ENCODE measurements around the gene ARHGAP9.
"Not testable (repeated sequence)": the region's sequence is repeated elsewhere in the genome, so short reads cannot be mapped to it uniquely, and the experiment has no call there.

Gene ARHGAP9

DNA sequence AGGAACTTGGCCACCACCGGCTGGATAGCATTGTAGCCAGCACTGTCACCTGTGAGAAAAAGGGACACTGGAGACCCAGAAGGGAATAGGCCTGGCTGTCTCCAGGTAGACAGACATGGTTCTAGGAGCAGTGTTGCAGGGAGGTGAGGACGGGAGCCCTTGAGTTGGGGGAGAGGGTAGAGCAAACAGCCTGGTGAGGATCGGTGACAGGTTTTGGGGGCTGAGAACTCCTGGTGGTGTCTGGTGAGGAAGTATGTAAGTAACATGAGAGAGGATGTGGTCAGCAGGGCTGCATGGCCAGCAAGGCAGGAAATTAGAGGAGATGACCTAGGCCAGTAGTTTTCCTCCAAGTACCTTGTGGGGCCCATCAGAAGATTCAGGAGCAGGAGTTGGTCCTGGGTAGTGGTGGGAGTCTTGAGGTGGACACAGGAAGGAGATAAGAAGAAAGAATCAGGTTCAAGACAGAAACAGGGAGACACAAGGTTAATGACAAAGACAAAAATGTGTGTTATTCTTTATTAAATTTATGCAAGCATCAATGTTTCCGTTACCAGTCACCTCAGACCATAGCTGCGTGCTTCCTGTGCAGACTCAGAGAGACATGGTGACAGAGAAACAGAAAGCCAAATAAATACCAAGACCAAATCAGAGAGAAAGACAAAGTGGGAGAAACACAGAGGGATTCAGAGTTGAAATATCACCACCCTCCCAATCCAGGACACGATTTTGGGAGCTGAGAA, at the start of gene ARHGAP9:
ARHGAP9 (minus strand) TSS at position 491 of the 740 bp plus-strand sequence; CDS start at position 31, 460 bp downstream.
- DNase-seq: peak; percentile 43

DNA sequence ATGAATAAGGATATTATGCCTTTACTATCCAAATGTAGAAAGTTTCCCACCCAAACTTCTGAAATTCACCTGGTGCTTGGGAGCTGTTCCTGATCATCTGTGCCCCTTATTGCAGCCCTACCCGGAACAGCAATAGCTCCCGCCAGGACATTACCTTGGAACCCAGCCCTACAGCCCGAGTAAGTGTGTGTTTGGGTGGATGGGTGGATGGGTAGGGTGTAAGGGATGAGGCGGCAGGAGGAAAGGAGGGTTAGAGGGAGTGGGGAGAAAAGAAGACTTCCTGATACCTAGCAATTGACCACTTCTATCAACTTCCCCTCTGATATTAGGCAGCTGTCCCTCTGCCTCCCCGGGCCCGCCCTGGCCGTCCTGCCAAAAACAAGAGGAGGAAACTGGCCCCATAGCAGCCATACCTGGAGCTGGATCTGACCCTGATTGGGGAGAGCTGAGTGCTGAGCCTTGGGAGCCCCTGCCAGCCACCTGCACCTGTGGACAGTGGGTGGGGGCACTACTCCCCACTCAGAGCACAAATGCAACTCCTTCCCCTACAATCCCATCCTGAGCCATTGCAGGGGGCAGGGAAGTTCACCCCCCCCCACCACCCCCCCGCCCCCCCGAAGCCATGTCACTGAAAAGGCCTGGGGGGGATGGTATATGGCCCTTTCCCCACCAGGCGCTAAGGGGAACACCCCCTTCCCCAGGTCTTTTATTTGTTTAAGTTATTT, 49.3 kb upstream of the ARHGAP9 start:
- no peak for DNase-seq

DNA sequence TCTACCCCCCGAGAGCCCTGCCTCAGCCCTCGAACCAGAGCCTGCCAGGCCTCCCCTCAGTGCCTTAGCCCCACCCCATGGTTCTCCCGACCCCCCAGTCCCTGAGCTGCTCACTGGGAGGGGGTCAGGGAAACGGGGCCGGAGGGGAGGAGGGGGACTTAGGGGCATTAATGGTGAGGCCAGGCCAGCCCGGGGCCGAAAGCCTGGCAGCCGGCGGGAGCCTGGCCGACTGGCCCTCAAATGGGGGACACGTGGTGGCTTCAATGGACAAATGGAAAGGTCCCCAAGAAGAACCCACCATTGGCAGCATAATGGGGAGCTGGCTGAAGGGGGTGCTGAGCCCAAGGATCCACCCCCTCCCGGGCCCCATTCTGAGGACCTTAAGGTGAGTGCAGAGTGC, 48.5 kb upstream of the ARHGAP9 start:
- DNase-seq: no peak

DNA sequence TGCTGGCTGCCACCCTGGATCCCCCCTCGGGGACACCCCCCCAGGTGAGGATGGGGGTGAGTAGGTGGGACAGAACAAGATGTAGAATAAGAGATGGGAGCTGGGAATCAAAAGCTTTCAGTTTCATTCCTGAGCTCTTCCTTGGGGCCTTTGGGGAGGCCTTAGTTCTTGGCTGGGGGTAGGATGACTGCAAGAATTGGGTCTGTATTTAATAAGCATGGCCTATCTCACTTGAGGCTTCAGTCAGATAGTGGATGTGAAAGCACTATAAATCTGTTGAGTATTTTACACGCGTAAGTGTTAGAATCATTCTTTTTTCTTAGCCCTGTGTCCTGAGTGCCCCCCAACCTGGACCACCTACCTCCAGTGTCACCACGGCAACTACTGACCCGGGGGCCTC, 47.5 kb upstream of the ARHGAP9 start:
- no peak for DNase-seq

DNA sequence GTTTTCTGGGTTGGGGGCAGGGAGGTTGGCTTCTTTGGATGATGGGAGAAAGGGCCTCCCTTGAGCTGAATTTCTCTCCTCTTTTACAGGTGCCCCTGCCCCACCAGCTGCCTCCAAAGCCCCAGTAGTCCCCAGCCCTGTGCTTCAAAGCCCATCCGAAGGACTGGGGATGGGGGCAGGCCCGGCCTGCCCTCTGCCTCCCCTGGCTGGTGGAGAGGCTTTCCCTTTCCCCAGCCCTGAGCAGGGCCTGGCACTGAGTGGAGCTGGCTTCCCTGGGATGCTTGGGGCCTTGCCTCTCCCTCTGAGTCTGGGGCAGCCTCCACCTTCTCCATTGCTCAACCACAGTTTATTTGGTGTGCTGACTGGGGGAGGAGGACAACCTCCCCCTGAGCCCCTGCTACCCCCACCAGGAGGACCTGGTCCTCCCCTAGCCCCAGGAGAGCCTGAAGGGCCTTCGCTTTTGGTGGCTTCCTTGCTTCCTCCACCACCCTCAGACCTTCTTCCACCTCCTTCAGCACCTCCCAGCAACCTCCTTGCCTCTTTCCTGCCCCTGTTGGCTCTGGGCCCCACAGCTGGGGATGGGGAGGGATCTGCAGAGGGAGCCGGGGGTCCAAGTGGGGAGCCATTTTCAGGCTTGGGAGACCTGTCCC, 46.9 kb upstream of the ARHGAP9 start:
- no peak for DNase-seq

DNA sequence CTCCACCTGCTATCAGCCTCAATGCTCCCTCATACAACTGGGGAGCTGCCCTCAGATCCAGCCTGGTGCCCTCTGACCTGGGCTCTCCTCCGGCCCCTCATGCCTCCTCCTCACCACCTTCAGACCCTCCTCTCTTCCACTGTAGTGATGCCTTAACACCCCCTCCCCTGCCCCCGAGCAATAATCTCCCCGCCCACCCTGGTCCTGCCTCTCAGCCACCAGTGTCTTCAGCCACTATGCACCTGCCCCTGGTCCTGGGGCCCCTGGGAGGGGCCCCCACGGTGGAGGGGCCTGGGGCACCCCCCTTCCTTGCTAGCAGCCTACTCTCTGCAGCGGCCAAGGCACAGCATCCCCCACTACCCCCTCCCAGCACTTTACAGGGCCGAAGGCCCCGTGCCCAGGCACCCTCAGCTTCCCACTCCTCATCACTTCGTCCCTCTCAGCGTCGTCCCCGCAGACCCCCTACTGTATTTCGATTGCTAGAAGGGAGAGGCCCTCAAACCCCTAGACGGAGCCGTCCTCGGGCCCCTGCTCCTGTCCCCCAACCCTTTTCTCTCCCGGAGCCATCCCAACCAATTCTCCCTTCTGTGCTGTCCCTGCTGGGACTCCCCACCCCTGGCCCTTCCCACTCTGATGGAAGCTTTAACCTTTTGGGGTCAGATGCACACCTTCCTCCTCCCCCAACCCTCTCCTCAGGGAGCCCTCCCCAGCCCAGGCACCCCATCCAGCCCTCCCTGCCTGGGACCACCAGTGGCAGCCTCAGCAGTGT, 46.1 kb upstream of the ARHGAP9 start:
- no peak for DNase-seq

DNA sequence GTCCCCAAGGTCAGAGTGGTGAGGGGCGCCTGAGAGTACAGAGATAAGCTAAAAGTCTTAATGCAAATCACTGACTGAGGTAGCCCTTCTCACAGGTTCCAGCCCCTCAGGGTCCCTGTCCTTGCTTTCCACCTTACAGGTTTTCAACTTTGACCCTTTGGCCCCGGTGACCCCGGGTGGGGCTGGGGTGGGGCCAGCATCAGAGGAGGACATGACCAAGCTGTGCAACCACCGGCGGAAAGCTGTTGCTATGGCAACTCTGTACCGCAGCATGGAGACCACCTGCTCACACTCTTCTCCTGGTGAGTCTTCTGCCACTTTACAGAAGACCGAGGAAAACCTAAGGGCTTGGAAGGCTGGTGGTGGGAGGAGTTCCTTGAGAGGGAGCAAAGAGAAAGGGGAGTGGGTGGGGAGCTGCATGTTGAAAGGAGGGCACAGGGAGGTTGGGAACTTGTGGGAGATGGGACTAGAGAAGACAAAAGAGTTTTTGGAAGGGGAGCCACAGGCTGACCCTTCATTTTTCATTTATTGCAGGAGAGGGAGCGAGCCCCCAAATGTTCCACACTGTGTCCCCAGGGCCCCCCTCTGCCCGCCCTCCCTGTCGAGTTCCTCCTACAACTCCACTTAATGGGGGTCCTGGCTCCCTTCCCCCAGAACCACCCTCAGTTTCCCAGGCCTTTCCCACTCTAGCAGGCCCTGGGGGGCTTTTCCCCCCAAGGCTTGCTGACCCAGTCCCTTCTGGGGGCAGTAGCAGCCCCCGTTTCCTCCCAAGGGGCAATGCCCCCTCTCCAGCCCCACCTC, 45.3 kb upstream of the ARHGAP9 start:
- DNase-seq: no peak

DNA sequence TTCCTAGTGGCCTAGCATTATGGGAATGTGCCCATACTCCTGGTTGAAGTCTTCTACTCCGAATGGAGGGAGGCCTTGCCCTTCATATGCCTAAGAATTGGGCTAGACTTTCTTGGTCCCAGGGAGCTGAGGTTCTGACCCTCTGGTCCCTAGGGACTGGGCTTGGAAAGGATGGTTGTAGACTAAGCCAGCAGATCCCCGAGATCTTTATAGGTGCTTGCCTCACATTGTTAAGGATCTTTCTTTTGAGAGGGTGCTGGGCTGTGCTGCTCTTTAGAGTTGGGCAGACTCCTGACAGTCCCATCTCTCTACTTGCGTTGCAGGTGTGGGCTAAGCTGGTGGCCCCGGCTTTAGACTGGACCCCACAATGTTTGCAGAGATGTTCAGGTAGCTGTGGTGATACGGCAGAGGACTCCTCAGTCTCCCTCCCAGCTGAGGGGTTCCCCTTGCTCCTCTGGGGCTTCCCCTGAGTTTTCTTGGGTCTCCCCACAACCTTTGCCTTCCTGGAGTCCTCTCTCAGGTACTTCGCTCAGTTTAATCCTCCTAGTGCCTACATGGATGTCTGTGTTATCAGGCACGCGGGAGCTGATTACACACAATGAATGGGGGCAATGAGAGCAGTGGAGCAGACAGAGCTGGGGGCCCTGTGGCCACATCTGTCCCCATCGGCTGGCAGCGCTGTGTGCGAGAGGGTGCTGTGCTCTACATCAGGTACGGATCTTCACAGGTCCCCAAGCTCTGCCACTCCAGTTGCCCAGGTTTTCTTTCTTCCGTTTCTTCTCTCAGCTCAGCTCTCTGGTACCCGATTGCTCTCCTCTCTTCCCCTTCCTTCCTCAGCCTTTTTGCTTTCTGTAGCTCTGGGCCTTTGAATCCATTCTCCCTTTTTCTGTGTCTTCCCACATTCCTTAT, 44.3 kb upstream of the ARHGAP9 start:
- DNase-seq: no peak

DNA sequence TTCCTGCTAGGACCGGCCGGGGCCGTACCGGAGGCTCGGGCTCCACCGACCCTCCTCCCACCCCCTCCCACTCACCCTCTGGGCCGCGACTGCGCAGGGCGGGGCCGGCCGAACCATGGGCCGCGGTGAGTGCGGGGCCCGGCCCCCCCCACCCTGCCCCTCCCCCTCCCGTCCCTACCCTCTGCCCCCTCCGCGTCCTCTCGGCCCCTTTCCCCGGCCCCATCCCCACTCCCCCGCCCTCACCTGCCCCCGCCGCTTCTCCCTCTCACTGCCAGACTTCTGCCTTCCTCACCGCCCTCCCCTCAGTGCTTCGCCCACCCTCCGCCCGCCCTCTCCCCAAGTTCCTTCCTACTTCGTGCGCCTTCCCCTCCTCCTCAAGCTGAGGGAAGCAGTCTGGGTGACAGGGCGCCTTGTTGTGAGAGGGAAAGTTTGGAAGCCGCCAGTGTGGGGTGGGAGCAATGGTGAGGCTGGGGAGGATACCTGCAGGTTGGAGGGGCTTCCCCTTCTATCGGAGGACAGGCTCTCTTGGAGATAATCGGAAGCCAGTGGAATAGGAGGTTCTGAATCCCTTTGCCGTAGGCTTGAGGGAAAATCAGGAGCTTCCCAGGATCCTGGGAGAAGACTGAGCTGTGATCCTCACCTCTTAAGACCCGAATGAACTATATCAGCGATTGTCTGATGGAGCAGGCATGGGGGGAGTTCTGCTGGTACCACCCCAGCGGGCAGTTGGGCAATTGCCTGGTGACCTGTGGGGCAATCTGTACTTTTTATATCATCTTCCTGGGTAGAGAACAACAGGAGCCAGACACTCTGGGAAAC, 43.4 kb upstream of the ARHGAP9 start:
- peak; percentile 51 for DNase-seq

DNA sequence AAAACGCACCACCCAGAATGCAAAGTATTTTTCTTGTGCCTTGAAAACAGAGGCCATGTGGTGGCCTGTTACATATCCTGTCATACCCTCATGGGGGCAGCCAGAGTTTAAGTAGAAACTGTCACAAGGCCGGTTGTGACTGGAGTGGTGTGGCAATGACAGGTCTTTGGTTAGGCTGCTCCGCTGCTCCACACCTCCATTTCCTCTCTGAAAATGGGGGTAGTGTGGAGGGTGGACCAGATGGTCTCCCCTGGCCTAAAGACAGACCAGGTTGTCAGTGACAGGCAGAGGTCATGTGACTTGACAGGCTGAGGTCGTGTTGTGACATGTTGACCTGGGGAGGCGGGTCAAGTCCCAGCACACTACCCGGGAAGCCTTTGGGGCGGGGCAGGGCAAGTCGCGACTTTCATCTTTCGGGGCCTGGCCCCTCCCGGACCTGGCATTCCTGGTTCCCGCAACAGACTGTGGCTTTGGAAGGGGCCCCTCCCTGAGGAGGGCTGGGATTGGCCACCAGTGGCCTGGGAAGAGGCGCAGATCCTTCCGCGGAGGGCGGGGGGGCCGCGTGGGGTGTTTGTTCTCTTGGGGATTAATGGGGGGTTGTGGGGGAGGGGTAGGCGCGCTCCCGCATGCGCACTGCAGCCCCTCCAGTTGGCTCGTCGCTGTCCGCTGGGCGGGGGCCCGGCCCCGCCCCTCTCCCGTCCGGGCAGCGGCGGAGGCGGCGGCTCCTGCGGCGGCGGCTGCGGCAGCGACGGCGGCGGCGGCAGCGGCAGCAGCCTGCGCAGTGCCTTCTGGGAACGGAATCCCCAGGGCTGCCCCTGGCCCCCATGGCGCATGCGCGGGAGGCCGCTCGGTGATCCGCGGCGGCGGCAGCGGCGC, 42.6 kb upstream of the ARHGAP9 start, which contains the start of gene MBD6:
MBD6 (plus strand) TSS at position 814 of the 876 bp plus-strand sequence. CDS start 1,480 bp downstream, outside the sequence.
- DNase-seq: peak; percentile 88

DNA sequence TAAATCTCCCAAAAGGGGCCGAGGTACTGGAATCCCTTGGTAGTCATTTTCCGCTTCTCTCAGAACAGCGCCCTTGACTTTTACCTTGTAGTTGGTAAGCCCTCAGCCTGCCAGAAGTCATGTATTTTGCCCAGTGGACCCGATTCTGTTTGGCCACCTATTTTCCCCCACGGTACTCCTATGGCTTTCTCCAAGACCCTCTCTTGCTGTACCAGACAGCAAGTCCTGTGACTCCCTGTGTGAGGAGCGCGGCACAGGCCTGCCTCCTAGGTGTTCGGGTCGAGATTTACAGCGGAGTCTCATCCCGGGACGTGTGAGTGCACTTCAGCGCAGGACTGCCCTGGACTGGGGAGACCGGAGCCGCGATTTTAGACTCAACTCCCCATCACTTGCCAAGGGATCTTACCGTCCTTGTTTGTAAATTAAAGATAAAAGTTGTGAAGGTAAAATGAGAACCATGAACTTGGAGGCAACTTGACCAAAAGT, 41.9 kb upstream of the ARHGAP9 start:
- peak; percentile 27 for DNase-seq

DNA sequence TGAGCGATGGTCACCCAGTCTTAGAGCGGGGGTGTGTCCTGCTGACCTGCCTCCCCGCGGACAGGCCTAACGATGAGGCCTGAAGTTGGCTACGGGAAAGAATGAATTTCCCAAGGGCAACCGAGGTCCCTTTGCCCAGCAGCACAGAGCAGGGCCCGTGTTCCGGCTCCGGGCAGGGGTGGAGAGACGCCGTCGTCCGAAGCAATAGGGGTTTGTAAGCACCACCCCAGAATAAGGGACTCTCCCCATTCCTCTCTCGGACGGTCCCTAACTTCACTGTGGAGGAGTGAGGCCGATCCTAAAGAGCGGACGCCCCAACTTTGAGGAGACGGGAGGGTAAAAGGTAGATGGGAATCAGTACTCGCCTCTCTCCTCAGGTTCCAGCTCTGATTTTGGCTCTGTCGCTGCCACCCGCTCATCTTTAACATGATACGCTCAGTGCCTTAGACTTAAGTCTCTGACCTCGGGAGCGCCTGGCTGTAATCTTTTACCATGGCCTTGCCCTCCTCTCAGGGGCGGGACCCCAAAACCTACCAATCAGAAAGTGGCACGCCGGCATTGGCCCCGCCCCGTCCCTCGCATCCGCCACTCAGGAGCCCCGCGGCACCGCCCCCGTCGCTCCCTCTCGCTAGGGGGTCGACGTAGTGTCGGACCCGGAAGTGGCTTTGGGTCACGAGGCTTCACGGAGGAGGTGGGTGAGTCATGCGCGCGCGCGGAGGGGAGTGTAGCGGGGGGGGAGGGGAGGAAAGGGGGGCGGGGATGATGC, 40.6 kb upstream of the ARHGAP9 start, which contains the start of gene DDIT3:
DDIT3 (minus strand) TSS at position 462 of the 766 bp plus-strand sequence. CDS start 3,108 bp downstream, outside the sequence.
- DNase-seq: peak; percentile 99

DNA sequence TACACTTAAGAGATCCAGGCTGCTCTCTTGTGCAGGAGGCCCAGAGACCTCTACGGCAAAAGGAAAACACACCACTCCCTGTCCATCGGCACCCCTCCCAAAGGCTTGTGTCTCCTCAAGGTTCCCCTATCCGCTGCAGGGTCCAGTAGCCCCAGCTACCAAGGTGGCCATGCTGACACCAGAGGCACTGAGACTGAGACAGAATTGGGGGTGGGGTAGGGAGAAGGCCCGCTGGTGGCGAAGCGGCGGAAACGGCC, 40.1 kb upstream of the ARHGAP9 start:
- peak; percentile 35 for DNase-seq

DNA sequence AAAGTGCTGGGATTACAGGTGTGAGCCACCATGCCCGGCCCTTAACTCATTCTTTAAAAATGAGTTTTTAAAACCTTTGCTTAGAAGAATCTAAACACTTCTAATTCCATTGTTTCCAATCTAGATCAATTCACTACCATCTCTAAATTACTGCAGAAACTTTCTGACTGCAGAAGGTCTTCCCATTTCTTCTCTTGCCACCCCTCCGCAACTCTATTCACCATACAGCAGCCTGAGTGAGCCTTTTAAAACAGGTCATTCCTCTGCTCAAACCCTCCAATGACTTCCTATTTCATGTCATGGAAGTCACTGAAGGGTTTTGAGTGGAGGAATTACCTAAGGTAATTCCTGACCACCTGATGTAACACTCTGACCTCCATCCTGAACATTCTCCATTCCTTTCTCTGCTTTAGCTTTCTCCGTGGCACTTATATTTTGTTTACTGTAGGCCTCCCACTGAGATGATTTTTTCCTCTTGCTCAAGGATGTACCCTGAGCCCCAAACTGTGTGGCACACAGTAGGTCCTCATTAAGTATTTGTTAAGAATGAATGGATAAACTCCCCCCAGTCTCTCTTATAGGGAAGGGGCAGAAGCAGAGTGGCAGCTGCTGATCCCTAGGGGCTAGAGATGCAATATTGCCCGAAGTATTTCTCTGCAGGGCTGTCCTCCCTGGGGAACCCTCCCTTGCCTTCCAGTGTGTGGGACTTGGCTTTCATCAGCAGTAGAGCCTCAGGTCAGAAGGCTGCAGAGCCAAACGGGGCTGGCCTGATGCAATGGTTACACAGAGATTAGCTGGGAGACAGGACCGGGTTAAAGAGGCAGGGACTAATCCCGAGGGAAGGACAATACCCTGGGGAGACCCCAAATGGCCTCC, 39.5 kb upstream of the ARHGAP9 start:
- DNase-seq: no peak

DNA sequence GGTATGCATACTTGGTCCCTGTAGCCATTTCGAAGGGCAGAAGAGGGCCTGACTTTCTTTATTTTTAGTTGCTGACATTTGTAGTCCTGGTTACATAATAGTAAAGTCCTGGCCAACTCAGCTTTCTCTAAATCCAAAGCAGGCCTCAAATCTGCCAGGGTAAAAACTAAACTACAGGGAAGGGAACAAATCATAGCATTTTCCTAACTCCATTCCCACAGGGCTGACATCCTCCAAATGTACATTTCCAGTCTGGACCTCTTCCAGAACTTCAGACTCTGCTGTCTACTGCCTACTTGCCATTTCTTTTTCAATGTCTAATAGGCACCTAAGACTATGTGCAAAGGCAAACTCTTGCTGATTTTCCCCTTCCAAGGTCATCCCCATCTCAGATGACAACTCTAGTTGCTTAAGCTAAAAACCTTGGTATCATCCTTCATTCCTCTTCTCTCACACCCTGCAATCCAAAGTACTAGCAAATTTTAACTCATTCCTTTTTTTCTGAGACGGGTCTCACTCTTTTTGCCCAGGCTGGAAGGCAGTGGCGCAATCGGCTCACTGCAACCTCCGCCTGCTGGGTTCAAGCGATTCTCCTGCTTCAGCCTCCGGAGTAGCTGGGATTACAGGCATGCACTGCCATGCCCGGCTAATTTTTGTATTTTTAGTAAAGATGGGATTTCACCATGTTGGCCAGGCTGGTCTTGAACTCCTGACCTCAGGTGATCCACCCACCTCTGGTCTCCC, 38.7 kb upstream of the ARHGAP9 start:
- DNase-seq: no peak

DNA sequence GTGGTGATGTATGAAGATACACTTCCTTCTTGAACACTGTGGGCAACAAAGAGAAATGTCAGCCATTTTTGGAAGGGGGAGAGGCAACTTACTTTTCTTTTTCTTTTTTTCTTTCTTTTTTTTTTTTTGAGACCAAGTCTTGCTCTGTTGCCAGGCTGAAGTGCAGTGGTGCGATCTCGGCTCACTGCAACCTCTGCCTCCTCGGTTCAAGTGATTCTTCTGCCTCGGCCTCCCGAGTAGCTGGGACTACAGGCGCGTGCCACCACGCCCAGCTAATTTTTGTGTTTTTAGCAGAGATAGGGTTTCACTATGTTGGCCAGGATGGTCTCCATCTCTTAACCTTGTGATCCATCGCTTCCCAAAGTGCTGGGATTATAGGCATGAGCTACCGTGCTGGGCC, 38.1 kb upstream of the ARHGAP9 start:
- DNase-seq: not testable (repeated sequence)
